HUES64 (cell line): ENCODE data around the gene DMD.

Experiments used
- H3K27ac ChIP-seq: 2 replicates; pipeline ENCODE4 v1.7.0; 2013; ENCODE audit warnings: low read depth, low read length, inconsistent platforms
- H3K27me3 ChIP-seq: 2 replicates; pipeline ENCODE4 v1.6.1; 2013; ENCODE audit warnings: mild to moderate bottlenecking, low read length; ENCODE audit not compliant: insufficient read depth
- H3K36me3 ChIP-seq: 2 replicates; pipeline ENCODE4 v1.6.1; 2013; ENCODE audit warnings: mild to moderate bottlenecking, low read length; ENCODE audit not compliant: insufficient read depth
- H3K4me1 ChIP-seq: 2 replicates; pipeline ENCODE4 v1.6.1; 2013; ENCODE audit warnings: mild to moderate bottlenecking, low read length, moderate library complexity; ENCODE audit not compliant: insufficient read depth
- H3K4me3 ChIP-seq: 2 replicates; pipeline ENCODE4 v1.5.1; 2013; ENCODE audit warnings: mild to moderate bottlenecking, low read length, moderate library complexity
- H3K9ac ChIP-seq: 2 replicates; pipeline ENCODE4 v1.6.1; 2013; ENCODE audit warnings: mild to moderate bottlenecking, low read depth, low read length
- H3K9me3 ChIP-seq: 2 replicates; pipeline ENCODE4 v1.6.1; 2013; ENCODE audit warnings: low read depth, low read length; ENCODE audit not compliant: insufficient read depth
- WGBS: fragments of 150-250, 120-280 bp; methylation state at CpG from one replicate; pipeline ENCODE4 v1.1.7; 2013; ENCODE audit warnings: missing lambda C conversion rate; 5-methylcytosine and 5-hydroxymethylcytosine counted together

DMD gene

DNA sequence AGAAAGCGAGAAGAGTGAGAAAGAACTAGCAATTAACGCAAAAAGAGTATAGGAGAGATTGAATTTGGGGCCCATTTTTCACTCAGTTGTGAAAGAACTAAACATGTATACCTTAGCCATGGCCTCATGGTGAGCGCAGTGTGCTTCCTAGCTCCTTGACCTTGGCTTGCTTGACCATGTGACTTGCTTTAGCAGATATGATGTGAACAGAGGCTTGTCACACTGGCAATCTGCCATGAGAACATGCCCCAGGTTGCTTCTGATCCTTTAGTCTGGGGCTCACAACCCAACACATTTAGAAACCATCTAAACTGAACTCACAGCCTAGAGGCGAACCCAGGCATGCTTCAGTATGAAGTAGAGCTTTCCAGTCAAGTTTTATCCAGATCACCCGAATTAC, 1879.4 kb downstream of the DMD start:
- WGBS = 89% methylated on average over 5 of the region's 5 CpGs

DNA sequence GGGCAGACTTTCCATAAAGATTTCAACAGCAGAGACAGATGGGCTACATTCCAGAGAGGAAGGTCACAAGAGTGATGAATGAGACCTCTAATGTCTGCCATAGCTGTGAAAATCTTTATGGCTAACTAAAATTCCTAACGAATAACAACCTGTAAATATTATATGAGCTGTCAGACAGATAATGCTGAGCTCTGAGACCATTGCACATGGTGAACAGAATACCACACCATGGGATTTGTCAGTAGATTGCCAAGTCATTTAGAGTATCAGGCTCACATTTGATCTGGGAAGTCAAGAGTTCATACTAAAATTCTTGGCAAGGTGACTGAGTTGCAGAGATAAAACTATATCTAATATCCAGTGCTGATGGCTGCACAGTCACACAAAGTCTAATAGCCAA, 1880.3 kb downstream of the DMD start:
- no peaks in the 10 kb centered on the region for H3K27me3 ChIP-seq
- H3K36me3 ChIP-seq = no peaks in the 10 kb centered on the region
- WGBS = no CpG with 5 or more reads among the region's 1 CpG

More for the DNA sequence above, 1879.4 kb downstream of the DMD start:
- H3K9ac ChIP-seq = no peak overlapping the region
- no peaks in the 10 kb centered on the region for H3K36me3 ChIP-seq
- H3K27me3 ChIP-seq = no peaks in the 10 kb centered on the region
- H3K4me3 ChIP-seq = no peak overlapping the region
- H3K9me3 ChIP-seq = no peaks in the 10 kb centered on the region
- no peaks in the 10 kb centered on the region for H3K4me1 ChIP-seq
- H3K27ac ChIP-seq = no peak overlapping the region

DNA sequence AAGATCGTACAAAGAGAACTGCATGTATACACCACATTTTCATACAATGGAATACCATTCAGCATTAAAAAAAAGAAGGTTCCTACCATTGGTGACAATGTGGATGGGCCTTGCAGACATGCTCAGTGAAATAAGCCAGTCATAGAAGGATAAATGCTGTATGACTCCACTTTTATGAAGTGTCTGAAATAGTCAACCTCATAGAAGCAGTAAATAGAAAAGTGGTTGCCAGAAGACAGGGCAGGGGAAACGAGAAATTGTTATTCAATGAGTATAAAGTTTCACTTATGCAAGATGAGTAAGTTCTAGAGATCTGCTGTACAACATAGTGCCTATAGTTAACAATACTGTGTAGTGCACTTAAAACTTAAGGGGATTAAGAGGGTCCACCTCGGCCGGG, 1882.1 kb downstream of the DMD start:
- no peak overlapping the region for H3K27ac ChIP-seq
- H3K4me1 ChIP-seq = no peaks in the 10 kb centered on the region
- WGBS = 90% methylated on average over 3 of the region's 4 CpGs
- H3K36me3 ChIP-seq = no peaks in the 10 kb centered on the region
- no peak overlapping the region for H3K4me3 ChIP-seq
- no peaks in the 10 kb centered on the region for H3K27me3 ChIP-seq
- H3K9me3 ChIP-seq = no peaks in the 10 kb centered on the region
- no peak overlapping the region for H3K9ac ChIP-seq

More for the DNA sequence above, 1880.3 kb downstream of the DMD start:
- no peak overlapping the region for H3K9ac ChIP-seq
- no peaks in the 10 kb centered on the region for H3K9me3 ChIP-seq
- H3K27ac ChIP-seq = no peak overlapping the region
- no peaks in the 10 kb centered on the region for H3K4me1 ChIP-seq
- no peak overlapping the region for H3K4me3 ChIP-seq

DNA sequence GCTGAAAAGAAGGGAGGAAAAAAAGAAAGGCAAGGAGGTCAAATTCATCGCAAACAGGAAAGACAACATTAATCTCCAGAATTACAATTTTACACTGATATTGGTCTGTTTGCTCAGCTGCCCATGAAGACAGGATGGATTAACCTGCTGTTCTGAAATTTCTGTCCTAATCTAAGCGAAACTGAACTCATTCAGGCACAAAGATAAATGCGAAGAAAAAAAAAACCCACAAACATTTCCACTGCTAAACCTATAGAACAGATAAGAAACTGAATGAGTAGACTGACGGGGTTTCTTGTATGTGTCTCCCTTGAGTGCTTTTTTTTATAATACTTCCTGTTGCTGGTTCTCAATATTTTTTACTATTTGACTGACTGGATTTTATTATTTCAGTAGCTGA, 1887.7 kb downstream of the DMD start:
- no peak overlapping the region for H3K27ac ChIP-seq
- H3K9ac ChIP-seq = no peak overlapping the region
- H3K9me3 ChIP-seq = no peaks in the 10 kb centered on the region
- WGBS = 100% methylated on average over 3 of the region's 4 CpGs
- no peaks in the 10 kb centered on the region for H3K36me3 ChIP-seq
- 0 out of 2 replicates have a peak, but pooled peaks cover 7% of the 10 kb centered on the region for H3K4me1 ChIP-seq
- H3K27me3 ChIP-seq = no peaks in the 10 kb centered on the region
- no peak overlapping the region for H3K4me3 ChIP-seq

DNA sequence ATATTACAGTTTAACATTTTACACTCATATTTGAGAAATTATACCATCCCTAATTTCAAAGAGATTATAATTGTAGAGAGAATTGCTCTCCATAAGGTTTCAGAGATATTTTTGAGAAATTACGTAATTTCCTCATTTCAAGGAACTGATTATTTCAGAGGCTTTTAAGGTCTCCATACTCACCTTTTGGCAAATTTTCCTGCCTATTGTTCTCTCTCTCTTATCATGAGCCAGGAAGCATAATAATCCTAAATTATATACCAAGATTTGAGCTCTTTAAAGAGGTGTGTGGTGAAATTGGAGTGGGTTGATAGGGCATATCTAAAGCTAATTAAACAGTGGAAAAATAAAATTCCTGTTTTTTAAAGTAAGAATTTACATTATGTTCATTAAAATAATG, 1890.6 kb downstream of the DMD start:
- no peaks in the 10 kb centered on the region for H3K9me3 ChIP-seq
- H3K9ac ChIP-seq = no peak overlapping the region
- no peak overlapping the region for H3K27ac ChIP-seq
- 0 out of 2 replicates have a peak, but pooled peaks cover 7% of the 10 kb centered on the region for H3K4me1 ChIP-seq
- H3K36me3 ChIP-seq = no peaks in the 10 kb centered on the region
- no peak overlapping the region for H3K4me3 ChIP-seq
- no peaks in the 10 kb centered on the region for H3K27me3 ChIP-seq
- 100% methylated on average over 1 of the region's 1 CpG for WGBS

DNA sequence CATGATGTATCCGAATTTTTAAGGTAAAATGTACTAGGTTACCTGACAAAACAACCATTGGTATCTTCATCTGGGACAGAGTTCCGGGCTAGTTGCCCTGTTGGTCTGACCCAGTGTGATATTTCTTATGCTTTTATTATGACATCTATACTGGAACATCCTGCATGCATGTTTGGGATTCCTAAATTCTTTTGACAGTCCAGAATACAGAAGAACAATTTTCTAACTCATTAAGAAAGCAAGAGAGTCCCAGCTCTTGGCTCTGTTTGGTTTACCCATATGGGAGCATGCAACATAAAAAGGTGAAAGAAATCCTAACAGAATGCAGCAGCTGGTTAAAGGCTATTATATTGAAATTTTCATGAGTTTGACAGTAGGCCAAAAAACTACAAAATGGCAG, 1891.8 kb downstream of the DMD start:
- H3K27me3 ChIP-seq = no peaks in the 10 kb centered on the region
- no peaks in the 10 kb centered on the region for H3K9me3 ChIP-seq
- H3K27ac ChIP-seq = no peak overlapping the region
- no peaks in the 10 kb centered on the region for H3K36me3 ChIP-seq
- H3K4me1 ChIP-seq = 0 out of 2 replicates have a peak, but pooled peaks cover 7% of the 10 kb centered on the region
- no peak overlapping the region for H3K4me3 ChIP-seq
- no CpG with 5 or more reads among the region's 2 CpGs for WGBS
- H3K9ac ChIP-seq = no peak overlapping the region

DNA sequence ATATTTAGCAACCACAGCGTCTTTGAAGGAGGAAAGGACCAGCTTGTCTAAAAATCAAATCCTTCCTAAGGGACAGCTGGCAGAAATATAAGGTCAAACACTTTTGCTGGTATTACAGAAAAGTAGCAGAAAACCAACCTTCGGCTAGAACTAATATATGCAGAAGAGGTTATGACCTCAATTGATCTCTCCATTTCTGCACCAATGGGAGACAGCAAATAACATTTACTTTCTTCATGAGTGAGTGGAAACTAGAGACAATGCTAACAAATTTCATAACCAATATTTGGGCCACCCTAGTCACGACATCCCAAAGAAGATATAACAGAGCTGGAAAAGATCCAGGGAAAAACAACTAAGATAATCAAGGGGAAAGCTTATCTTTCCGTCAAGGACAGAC, 1892.5 kb downstream of the DMD start:
- Histone ChIP-seq H3K9ac (no peak overlapping the region), H3K27ac (no peak overlapping the region), H3K4me1 (0 out of 2 replicates have a peak, but pooled peaks cover 7% of the 10 kb centered on the region), H3K9me3 (no peaks in the 10 kb centered on the region), H3K4me3 (no peak overlapping the region), H3K27me3 (no peaks in the 10 kb centered on the region), H3K36me3 (no peaks in the 10 kb centered on the region)
- 93% methylated on average over 3 of the region's 4 CpGs for WGBS

DNA sequence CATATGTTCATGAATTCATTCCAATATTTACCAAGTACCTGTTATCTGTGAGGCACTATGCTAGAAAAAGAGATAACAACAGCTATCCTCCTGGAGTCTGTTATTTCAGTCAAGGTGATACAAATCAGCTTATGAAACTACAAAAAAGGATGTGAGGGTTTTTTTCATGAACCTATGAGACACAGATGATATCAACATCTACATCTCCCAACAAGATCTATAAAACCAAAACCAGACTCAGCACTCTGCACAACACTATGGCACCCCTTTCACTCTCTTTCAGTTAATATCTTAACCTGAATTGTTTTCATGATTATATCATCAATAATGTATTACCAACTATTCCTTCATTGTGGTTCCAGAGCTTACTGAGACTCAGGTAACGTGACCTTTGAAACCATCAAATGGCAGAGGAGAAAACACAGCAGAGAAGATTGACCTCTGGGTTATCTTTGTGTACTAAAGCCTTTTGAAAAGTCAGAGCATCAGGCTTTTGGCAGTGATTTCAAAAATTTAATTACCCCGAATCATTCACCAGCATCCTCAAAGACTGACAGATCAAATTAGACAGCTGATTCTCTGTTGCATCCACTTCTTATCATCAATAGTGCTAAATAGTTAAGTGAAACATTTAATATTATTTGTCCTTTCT, 1894.9 kb downstream of the DMD start:
- no peaks in the 10 kb centered on the region for H3K27me3 ChIP-seq
- WGBS = 96% methylated on average over 2 of the region's 2 CpGs
- no peak overlapping the region for H3K9ac ChIP-seq
- no peaks in the 10 kb centered on the region for H3K4me1 ChIP-seq
- H3K4me3 ChIP-seq = no peak overlapping the region
- H3K27ac ChIP-seq = no peak overlapping the region
- no peaks in the 10 kb centered on the region for H3K9me3 ChIP-seq
- H3K36me3 ChIP-seq = no peaks in the 10 kb centered on the region

DNA sequence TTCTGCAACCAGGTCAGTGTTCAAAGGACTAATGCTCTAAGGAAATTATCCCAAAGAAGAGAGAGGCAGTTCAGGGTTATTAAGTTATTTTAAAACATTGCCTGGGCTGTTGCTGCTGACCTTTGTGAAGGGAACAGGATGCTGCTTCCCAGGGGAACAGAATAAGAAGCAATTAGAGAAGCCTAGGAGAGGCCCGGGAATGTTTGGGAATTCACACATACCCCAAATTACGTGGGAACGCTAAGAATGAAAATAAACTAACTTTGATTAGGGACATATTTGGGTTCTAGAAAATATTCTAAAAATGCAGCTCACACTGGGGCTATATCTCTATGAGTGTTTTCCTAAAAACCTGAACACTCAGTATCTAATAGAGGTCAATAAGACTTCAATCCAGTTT, 1896.4 kb downstream of the DMD start:
- WGBS = no CpG with 5 or more reads among the region's 3 CpGs
- Histone ChIP-seq H3K27me3 (no peaks in the 10 kb centered on the region), H3K4me3 (no peak overlapping the region), H3K36me3 (no peaks in the 10 kb centered on the region), H3K4me1 (no peaks in the 10 kb centered on the region), H3K9me3 (no peaks in the 10 kb centered on the region), H3K9ac (no peak overlapping the region), H3K27ac (no peak overlapping the region)

DNA sequence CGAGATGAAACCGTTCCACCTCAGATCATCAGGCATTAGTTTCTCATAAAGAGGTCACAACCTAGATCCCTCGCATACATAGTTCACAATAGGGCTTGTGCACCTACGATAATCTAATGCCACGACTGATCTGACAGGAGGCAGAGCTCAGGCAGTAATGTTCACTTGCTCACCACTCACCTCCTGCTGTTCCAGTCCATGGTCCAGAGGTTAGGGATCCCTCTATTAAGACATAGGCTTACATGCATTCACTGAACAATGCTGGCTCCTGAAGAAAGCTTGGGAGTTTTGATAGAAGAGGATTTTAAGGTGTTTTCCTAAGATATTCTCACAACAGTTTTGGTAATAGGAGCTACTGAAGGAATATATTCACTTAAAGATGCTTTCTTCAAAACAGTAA, 1903.4 kb downstream of the DMD start:
- 95% methylated on average over 5 of the region's 5 CpGs for WGBS
- H3K9ac ChIP-seq = no peak overlapping the region

DNA sequence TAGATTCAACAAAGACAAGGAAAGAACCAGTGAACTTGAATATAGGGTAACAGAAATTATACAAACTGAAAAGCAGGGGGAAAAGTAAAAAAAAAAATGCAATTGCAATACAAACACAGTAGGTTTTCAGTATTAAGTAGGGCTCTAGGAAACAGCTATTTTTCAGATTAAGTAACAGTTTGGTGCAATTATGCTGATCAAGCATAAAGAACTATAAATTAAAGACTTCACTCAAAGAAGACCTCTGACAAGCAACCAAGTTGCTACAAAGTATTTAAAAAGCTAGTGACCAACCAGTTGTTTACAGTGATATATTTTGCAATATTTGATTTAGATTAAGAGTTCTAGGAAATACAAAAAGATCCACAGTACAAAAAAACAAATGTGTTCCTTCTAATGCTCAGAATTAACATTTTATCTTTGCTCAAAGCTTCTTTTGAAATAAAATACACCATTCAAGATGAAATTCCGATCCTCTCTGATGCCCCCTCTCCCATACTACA, 1908.7 kb downstream of the DMD start:
- Histone ChIP-seq H3K4me1 (peaks cover 10% of the 10 kb centered on the region; the same call in 1 of the 2 replicates), H3K4me3 (no peak overlapping the region)
- 100% methylated on average over 1 of the region's 1 CpG for WGBS

More for the DNA sequence above, 1903.4 kb downstream of the DMD start:
- Histone ChIP-seq H3K4me3 (no peak overlapping the region), H3K27me3 (no peaks in the 10 kb centered on the region), H3K36me3 (no peaks in the 10 kb centered on the region), H3K4me1 (no peaks in the 10 kb centered on the region), H3K9me3 (no peaks in the 10 kb centered on the region), H3K27ac (no peak overlapping the region)

More for the DNA sequence above, 1908.7 kb downstream of the DMD start:
- Histone ChIP-seq H3K27me3 (no peaks in the 10 kb centered on the region), H3K9ac (no peak overlapping the region), H3K27ac (no peak overlapping the region), H3K36me3 (no peaks in the 10 kb centered on the region), H3K9me3 (no peaks in the 10 kb centered on the region)
